GM06990 (cell line): ENCODE data around the gene CHRNB1.

ENCODE experiments used
- DNase-seq: peaks from one replicate; pipeline ENCODE4 v3.0.0-alpha.2; 2011; ENCODE audit not compliant: insufficient read length; ENCODE audit errors: extremely low read depth
- H3K27me3 ChIP-seq: replicated peaks from 2 replicates; pipeline ENCODE4 v1.6.0; 2011; ENCODE audit warnings: low read length; ENCODE audit not compliant: control insufficient read depth, insufficient read depth
- H3K36me3 ChIP-seq: 2 replicates; pipeline ENCODE4 v1.5.1; 2011; ENCODE audit warnings: low read length; ENCODE audit not compliant: control insufficient read depth, insufficient read depth
- H3K4me3 ChIP-seq: replicated peaks from 2 replicates; pipeline ENCODE4 v1.5.1; 2011; ENCODE audit warnings: low read depth, mild to moderate bottlenecking, control low read depth, low read length
- TF ChIP-seq, protein P1 (sequence below): IDR thresholded peaks from 2 replicates; pipeline ENCODE4 v1.5.1; 2011; ENCODE audit warnings: low read length, control low read depth, mild to moderate bottlenecking, inconsistent platforms; ENCODE audit not compliant: insufficient read depth, poor library complexity, severe bottlenecking

The CHRNB1 gene

DNA sequence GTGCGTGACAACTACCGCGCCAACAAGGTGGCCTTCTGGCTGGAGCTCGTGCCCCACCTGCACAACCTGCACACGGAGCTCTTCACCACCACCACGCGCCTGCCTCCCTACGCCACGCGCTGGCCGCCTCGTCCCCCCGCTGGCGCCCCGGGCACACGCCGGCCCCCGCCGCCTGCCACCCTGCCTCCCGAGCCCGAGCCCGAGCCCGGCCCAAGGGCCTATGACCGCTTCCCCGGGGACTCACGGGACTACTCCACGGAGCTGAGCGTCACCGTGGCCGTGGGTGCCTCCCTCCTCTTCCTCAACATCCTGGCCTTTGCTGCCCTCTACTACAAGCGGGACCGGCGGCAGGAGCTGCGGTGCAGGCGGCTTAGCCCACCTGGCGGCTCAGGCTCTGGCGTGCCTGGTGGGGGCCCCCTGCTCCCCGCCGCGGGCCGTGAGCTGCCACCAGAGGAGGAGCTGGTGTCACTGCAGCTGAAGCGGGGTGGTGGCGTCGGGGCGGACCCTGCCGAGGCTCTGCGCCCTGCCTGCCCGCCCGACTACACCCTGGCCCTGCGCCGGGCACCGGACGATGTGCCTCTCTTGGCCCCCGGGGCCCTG lies 27.7 kb upstream of the CHRNB1 start:
- Histone ChIP-seq H3K27me3 (peaks cover 2% of the 10 kb centered on the region; the same call in 1 of the 2 replicates), H3K36me3 (no peaks in the 10 kb centered on the region), H3K4me3 (no peak overlapping the region)
- DNase-seq: no peak
- TF ChIP-seq, protein P1, sequence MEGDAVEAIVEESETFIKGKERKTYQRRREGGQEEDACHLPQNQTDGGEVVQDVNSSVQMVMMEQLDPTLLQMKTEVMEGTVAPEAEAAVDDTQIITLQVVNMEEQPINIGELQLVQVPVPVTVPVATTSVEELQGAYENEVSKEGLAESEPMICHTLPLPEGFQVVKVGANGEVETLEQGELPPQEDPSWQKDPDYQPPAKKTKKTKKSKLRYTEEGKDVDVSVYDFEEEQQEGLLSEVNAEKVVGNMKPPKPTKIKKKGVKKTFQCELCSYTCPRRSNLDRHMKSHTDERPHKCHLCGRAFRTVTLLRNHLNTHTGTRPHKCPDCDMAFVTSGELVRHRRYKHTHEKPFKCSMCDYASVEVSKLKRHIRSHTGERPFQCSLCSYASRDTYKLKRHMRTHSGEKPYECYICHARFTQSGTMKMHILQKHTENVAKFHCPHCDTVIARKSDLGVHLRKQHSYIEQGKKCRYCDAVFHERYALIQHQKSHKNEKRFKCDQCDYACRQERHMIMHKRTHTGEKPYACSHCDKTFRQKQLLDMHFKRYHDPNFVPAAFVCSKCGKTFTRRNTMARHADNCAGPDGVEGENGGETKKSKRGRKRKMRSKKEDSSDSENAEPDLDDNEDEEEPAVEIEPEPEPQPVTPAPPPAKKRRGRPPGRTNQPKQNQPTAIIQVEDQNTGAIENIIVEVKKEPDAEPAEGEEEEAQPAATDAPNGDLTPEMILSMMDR: no peak

DNA sequence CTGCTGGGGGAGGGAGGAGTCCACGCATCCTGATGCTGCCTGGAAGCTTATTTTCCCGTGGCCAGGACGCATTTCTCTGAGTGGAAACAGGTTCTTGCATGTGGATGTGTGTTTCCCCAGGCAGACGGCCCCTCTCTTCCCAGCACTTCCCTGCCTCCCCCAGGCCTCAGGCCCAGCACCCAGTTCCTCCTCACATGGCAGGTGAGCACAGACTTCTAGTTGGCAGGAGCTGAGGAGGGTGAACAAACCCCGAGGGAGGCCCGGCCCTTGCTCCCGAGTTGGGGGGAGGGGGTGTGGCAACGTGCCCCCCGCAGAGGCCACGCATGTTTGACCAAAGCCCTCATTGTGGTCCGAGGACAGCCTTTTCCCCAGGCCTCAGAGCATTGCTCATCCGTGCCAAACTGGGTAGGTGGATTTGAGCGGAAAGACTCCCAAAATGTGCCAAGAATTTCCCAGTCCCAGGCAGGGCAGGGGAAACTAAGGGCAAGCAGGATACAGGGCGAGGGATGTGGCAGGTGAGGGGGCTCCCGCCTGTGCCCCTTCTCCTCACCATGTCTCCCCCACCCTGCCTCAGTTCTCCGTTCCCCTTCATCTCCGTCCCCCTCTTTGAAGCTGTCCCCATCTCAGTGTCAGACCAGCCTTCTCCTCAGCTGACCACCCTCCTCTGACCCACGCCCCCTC lies 26.2 kb upstream of the CHRNB1 start:
- no peak for DNase-seq
- H3K27me3 ChIP-seq: peaks cover 2% of the 10 kb centered on the region; the same call in 1 of the 2 replicates
- H3K36me3 ChIP-seq: no peaks in the 10 kb centered on the region
- no peak overlapping the region for H3K4me3 ChIP-seq
- TF ChIP-seq, protein P1: no peak

DNA sequence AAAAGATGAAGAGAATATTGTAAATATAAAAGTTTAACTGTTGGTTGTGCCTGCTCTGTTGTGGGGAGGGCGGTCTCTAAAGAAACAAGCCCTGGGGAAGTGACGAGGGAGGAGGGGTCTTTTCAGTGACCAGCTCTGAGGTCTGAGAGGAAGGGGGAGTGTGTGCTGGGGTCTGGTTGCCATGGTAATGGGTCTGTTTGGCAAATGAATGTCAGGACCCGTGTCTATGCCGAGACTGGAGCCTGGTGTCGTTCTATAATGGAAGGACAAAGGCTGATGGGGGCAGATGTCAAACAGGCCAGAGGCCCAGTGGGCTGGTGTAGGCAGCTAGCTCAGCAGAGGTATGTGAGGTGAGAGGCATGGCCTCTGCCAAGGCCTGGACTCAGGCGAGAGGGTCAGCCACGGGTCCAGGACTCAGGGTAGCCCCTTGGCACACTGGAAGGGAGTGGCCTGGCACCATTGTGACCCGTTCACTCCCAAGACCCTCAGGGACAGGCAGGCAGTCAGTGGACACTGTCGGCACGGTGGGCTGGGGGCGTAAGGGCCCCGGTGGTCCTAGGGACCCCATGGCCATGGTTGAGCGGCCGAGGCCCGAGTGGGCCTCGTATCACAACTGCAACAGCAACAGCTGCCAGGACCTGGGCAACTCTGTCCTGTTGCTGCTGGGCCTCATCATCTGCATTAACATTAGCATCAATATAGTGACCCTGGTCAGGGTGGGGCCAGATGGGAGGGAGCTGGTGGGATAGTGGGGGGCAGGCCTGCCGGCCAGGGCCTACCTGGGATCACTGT lies 24.8 kb upstream of the CHRNB1 start, which contains the start of gene SPEM1:
SPEM1 (plus strand) TSS at position 506 of the 792 bp plus-strand sequence; CDS start at position 567, 61 bp downstream.
- TF ChIP-seq, protein P1: no peak
- peaks cover 2% of the 10 kb centered on the region; the same call in 1 of the 2 replicates for H3K27me3 ChIP-seq
- no peak within 1 kb of the TSS for H3K4me3 ChIP-seq
- no peak for DNase-seq
- H3K36me3 ChIP-seq: no peaks in the 10 kb centered on the region

DNA sequence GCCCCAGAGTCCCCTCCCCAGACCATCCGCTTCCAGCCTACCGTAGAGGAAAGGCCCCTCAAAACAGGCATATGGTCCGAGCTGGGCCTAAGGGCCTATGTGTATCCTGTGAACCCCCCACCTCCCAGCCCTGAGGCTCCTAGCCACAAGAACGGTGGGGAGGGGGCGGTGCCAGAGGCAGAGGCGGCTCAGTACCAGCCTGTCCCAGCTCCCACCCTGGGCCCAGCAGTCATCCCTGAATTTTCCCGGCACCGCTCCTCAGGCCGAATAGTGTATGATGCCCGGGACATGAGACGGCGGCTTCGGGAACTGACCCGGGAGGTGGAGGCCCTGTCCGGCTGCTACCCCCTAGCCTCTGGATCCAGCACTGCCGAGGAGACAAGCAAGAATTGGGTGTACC lies 23.7 kb upstream of the CHRNB1 start:
- no peak for DNase-seq
- TF ChIP-seq, protein P1: no peak
- Histone ChIP-seq H3K4me3 (no peak overlapping the region), H3K36me3 (no peaks in the 10 kb centered on the region), H3K27me3 (no peaks in the 10 kb centered on the region; the same call in 1 of the 2 replicates)

DNA sequence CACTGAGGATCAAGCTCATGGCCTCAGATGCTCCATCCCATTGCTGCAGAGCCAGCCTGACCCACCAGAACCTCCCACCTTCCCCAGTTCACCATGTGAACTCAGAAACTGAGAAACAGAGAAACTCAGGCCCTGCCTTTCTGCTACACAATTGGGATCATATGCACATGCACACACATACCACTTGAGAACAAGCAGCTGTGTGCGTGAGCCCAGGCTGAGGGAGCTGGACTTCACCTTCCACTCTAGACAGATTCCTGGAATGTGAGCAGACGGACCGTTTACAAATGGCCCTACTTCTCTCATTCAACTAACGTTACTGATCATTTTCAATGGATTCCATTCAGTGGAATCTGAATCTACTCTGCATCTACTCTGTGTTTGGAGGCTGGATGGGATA lies 21.2 kb upstream of the CHRNB1 start:
- TF ChIP-seq, protein P1: no peak
- DNase-seq: no peak
- no peak overlapping the region for H3K4me3 ChIP-seq
- no peaks in the 10 kb centered on the region; the same call in 1 of the 2 replicates for H3K27me3 ChIP-seq
- no peaks in the 10 kb centered on the region for H3K36me3 ChIP-seq
